Measurements from ENCODE around the gene SYNE3.

- no peak for TF ChIP-seq CTCF (IDR thresholded peaks at IDR 0.05)
- TF ChIP-seq POLR2A (IDR thresholded peaks at IDR 0.05), result no peak
Observed at GRCh38 chr14:95482627-95483308, 33.7 kb downstream of the SYNE3 start.
